ENCODE results near the gene RIPK1.
"Not testable (repeated sequence)": the region's sequence is repeated elsewhere in the genome, so short reads cannot be mapped to it uniquely, and the experiment has no call there.

Gene RIPK1

GRCh38 chr6:3046295-3046694, 22.0 kb upstream of the RIPK1 start:
- no peak for DNase-seq

DNA sequence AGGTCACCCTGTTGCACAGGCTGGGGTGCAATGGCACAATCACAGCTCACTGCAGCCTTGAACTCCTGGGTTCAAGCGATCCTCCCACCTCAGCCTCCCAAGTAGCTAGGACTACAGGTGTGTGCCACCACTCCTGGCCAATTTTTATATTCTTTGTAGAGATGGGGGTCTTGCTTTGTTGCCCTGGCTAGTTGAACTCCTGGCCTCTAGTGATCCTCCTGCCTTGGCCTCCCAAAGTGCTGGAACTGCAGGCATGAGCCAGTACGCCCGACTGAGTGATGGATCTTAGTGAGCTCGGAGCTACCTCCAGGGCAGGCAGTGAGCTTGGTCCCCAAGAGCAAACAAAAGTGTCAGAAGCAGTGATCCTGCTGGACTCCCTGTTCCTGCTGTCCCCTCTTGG, 20.3 kb upstream of the RIPK1 start:
- DNase-seq: not testable (repeated sequence)

DNA sequence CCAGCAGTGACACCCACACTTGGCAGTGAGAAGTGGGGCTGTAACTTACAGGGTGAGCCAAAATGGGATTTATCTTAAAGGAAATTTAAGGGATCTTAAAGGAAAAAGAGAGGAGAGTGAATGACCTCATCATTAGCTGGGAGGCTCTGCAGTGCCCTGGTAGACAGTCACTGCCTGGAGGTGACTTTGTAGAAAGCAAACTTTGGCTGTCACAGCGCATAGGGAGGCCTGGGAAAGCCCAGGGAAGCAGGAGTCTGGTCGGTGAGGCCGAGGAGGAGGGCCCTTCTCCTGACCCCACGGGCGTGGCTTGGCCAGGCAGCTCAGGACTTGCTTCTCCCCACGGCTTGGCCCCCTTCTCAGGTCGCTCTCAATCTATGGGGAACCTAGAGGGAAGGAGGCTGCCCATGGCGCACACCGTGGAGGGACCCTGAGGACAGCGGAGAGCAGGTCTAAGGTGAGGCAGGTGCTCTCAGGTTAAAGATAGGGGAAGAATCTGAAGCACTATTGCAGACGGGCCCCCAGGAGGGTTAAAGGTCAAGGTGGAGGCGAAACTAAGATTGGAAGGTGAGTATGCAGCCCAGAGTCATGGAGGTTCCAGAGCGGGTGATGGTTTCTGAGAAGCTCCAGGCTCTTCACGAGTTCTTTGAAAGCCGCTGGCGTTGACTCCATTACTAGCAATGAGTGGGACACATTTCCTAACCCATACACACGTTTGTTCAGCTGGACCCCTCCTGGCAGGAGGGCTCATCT, 15.6 kb upstream of the RIPK1 start:
- DNase-seq: no peak

GRCh38 chr6:3053231-3053508, 15.1 kb upstream of the RIPK1 start:
- DNase-seq: no peak

GRCh38 chr6:3054229-3055157, 13.8 kb upstream of the RIPK1 start:
- not testable (repeated sequence) for DNase-seq

GRCh38 chr6:3055158-3055499, 13.2 kb upstream of the RIPK1 start:
- DNase-seq: not testable (repeated sequence)

DNA sequence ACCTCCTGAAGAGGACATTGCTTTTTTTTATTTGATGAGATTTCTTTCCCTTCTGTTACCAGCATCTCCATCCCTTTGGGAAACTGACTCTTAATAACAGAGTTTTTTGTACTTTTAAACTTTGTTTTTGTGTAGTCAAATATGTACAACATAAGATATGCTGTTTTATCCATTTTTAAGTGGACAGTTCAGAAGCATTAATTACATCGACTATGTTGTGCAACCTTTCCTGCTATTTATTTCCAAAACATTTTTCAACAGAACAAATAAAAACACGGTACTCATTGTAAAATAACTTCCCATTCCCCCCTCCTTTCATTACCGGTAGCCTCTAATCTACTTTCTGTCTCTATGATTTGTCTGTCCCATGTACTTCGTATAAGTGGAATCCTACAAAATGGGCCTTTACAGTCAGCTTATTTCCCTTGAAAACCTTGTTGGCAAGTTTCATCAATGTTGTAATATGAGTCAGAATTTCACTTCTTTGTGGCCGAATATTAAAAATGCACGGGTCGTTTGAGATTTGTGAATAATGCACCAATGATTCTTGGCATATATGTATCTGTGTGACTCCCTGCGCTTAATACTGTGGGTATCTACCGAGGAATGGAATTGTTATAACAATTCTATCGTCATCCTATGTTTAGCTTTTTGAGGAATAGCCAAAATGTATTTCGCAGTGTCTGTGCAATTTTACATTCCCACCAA, 11.1 kb upstream of the RIPK1 start:
- DNase-seq: no peak

DNA sequence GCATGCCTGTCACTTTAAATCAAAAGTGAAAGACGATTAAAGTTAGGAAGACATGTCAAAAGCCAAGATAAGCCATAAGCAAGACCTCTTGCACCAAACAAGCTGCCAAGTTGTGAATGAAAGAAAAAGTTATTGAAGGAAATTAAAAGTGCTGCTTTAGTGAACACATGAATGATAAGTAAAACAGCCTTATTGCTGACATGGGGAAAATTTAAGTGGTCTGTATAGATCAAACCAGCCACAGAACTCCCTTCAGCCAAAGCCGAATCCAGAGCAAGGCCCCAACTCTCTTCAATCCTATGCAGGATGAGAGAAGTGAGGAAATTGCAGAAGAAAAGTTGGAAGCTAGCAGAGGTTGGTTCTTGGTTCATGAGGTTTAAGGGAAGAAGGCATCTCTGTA, 9.3 kb upstream of the RIPK1 start:
- DNase-seq: no peak

- not testable (repeated sequence) for DNase-seq
These were observed 8.2 kb upstream of the RIPK1 start for GRCh38 chr6:3060092-3060491.

GRCh38 chr6:3061501-3061941, 6.8 kb upstream of the RIPK1 start:
- DNase-seq: no peak

DNA sequence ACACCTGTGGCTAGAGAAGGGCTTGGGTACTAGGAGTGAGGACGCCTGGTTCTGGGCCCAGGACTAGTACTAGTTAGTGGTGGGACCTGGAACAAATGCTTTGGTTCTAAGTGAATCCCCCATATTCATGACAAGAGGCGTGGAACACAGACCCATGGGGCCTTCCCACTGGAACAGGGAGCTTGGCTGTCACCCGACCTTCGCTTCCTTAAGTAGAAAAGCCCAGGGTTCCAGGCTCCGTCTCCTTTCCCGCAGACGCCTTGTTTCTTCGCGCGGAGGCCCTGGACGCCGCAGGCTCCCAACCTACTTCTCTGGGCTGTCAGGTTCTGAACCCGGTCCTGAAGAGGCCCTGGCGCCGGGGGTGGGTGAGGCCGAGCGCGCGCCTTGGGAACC, 5.0 kb upstream of the RIPK1 start:
- not testable (repeated sequence) for DNase-seq

DNA sequence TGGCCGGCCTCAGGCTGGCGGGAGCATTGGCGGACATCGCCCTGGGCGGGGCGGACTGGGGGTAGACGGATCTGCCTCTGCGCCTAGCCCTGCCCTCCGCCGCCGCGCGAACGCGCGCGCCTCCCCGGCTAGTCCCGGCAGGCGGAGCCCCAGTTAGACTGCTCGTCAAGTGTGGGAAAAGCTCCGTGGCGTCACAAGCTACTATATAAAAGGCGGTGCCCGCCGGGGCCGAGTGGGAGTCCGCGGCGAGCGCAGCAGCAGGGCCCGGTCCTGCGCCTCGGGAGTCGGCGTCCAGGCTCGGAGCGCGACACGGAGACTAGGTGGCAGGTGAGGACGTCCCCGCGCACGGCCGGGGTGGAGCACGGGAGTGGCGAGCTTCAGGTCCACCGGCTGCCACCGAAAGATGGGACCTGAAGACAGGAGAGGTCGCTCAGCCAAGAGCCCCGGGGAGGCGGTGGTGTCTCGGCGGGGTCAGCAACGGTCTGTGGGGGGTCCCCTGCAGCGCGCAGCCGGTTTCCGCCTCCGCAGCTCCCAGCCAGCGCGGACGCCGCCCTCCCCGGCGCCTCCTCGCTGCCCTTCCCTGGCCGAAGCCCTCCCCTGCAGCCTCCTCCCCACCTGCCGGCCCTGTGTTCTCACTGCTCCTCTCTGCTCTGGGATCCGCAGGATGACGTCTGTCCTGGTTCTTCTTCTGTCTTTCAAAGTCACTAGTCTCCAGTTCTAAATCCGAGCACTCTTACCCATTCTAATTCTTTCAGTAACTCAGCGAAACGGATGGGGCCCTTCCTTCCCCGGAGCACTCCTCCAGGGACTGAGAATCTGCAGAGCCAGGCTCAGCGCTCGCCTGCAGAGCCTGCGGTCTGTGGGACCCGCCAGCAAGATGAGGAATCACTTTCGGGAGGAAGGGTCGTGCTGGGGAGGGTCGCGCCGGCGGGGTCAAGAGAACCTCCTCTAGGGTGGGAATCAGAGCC, 4.3 kb upstream of the RIPK1 start:
- DNase-seq: peak; percentile 66

DNA sequence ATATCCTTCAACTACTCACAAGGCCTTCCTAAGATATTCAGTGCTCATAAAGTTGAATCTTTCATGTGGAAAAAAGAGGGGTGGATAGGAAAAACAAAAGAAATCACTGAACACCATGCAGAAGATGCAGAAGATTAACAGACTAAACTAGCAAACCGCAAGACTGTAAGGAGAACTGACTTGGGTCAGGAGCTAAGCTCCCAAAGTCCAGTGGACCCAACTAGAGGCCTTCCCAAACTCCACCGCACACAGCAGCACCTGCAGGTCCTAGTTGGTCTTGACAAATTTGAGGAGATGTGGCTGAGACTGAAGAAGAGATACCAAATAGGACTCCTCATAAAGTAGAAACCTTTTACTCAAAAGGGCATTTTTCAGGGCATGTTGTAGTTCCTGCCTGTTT, 3.3 kb downstream of the RIPK1 start:
- DNase-seq: no peak

- no peak for DNase-seq
These were observed 4.5 kb downstream of the RIPK1 start for GRCh38 chr6:3072798-3073197.

- no peak for DNase-seq
These were observed 5.1 kb downstream of the RIPK1 start for GRCh38 chr6:3073382-3073781.

DNA sequence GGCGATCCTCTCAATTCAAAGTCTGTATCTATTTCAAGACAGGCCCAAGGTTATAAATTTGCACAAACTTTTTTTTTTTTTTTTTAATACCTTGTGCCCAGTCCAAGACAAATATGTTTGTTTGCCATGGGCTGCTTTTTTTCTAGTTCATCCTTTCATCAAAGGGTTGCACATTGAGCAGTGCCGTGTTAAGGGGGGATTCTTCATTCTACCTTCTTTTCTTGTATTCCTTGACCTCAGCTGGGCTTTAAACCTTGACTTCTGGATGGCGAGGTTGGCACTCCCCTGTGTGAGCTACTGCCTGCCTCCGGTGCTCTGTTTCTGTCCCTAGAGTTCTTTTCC, 7.4 kb downstream of the RIPK1 start:
- DNase-seq: no peak

GRCh38 chr6:3076320-3076719, 8.0 kb downstream of the RIPK1 start:
- DNase-seq: no peak

DNA sequence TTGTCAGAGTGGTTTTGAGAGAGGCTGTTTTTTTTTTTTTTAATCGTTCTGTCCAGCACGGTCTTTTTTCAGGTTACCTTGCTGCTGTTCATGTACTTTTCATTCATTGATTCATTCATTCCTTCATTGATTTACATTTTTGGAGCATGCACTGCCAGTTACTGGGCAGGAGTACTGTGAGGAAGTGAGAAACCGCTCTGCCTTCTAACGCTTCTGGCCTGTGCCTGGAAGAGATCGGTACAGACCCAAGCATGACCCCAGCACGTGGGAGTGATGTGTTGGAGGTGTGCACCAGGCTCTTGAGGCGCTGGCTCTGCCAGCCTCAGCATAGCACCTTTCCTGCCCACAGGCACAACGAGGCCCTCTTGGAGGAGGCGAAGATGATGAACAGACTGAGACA, 9.1 kb downstream of the RIPK1 start:
- no peak for DNase-seq

- not testable (repeated sequence) for DNase-seq
These were observed 10.7 kb downstream of the RIPK1 start for GRCh38 chr6:3078952-3079351.

DNA sequence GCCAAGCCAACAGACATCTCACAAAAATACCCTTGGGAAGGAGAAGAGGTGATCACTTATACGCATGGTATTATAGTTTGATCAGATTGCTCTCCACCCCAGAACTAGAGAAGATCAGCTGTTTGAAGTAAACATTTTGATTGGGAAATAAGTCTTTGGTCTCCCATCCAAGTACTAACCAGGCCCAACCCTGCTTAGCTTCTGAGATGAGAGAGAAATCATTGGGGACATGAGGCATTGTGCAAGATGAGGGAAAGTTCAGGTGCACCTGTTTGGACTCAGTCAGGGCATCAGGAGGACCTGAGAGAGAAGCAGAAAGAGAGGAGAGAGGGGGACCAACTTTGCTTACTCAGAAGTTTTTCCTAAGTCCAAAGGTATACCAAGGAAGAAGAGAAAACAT, 11.4 kb downstream of the RIPK1 start:
- no peak for DNase-seq

GRCh38 chr6:3081960-3082359, 13.7 kb downstream of the RIPK1 start:
- DNase-seq: no peak

GRCh38 chr6:3085074-3085473, 16.8 kb downstream of the RIPK1 start:
- no peak for DNase-seq
